ENCODE data around the gene SMPDL3A.

- TF ChIP-seq NFYB (IDR thresholded peaks at IDR 0.05; ENCODE audit: extremely low read depth, insufficient read length): no peak
- no peak for TF ChIP-seq SRF (CRISPR knock-in tag; IDR thresholded peaks at IDR 0.05)
- no peak for TF ChIP-seq NR2C1 (IDR thresholded peaks at IDR 0.05)
- no peak for TF ChIP-seq NR2C1 (tag; IDR thresholded peaks at IDR 0.05)
- TF ChIP-seq SIN3B (IDR thresholded peaks at IDR 0.05; ENCODE audit: low read depth): no peak
- TF ChIP-seq, protein P1, sequence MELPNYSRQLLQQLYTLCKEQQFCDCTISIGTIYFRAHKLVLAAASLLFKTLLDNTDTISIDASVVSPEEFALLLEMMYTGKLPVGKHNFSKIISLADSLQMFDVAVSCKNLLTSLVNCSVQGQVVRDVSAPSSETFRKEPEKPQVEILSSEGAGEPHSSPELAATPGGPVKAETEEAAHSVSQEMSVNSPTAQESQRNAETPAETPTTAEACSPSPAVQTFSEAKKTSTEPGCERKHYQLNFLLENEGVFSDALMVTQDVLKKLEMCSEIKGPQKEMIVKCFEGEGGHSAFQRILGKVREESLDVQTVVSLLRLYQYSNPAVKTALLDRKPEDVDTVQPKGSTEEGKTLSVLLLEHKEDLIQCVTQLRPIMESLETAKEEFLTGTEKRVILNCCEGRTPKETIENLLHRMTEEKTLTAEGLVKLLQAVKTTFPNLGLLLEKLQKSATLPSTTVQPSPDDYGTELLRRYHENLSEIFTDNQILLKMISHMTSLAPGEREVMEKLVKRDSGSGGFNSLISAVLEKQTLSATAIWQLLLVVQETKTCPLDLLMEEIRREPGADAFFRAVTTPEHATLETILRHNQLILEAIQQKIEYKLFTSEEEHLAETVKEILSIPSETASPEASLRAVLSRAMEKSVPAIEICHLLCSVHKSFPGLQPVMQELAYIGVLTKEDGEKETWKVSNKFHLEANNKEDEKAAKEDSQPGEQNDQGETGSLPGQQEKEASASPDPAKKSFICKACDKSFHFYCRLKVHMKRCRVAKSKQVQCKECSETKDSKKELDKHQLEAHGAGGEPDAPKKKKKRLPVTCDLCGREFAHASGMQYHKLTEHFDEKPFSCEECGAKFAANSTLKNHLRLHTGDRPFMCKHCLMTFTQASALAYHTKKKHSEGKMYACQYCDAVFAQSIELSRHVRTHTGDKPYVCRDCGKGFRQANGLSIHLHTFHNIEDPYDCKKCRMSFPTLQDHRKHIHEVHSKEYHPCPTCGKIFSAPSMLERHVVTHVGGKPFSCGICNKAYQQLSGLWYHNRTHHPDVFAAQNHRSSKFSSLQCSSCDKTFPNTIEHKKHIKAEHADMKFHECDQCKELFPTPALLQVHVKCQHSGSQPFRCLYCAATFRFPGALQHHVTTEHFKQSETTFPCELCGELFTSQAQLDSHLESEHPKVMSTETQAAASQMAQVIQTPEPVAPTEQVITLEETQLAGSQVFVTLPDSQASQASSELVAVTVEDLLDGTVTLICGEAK (IDR thresholded peaks at IDR 0.05): no peak
- TF ChIP-seq, protein P1 (CRISPR knock-in tag; IDR thresholded peaks at IDR 0.05): no peak
- TF ChIP-seq POLR2A (conservative IDR thresholded peaks at IDR 0.05): no peak
- no peak for TF ChIP-seq IRF2 (CRISPR knock-in tag; IDR thresholded peaks at IDR 0.05)
- no peak for TF ChIP-seq PHF8 (IDR thresholded peaks at IDR 0.05; ENCODE audit: borderline replicate concordance, low read length)
- TF ChIP-seq NR3C1 (CRISPR knock-in tag; IDR thresholded peaks at IDR 0.05): no peak
- no peak for TF ChIP-seq EP300 (IDR thresholded peaks at IDR 0.05; ENCODE audit: low read length)
- TF ChIP-seq CBX5 (IDR thresholded peaks at IDR 0.05; ENCODE audit: borderline replicate concordance, low read depth): no peak
Observed at GRCh38 chr6:122780114-122780513, 8.9 kb upstream of the SMPDL3A start.
